Measurements from ENCODE around the gene GNAT3.

The GNAT3 gene

DNA sequence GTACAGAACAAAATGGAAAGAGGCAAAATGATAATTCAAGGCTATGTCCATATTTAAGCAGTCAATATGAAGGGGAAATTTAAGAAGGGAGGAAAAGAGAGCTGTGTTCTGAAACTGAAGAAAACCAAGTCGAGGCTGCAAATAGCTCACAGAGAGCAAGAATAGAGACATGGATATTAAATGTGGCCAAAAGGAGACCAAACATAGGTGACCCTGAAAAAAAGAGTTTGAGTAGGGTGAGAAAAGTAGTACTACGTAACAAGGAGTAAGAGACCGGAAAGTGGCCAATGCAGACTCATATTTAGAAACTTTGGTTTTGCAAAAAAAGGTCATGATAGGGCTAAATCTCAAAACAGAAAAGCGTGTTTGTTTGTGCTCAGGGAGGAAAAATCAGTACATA is 84.6 kb downstream of the GNAT3 start:
- in situ Hi-C loops (cut with HindIII; ENCODE audit: low sequenced_read_pairs) = no loop called here
- TF ChIP-seq, protein P1, sequence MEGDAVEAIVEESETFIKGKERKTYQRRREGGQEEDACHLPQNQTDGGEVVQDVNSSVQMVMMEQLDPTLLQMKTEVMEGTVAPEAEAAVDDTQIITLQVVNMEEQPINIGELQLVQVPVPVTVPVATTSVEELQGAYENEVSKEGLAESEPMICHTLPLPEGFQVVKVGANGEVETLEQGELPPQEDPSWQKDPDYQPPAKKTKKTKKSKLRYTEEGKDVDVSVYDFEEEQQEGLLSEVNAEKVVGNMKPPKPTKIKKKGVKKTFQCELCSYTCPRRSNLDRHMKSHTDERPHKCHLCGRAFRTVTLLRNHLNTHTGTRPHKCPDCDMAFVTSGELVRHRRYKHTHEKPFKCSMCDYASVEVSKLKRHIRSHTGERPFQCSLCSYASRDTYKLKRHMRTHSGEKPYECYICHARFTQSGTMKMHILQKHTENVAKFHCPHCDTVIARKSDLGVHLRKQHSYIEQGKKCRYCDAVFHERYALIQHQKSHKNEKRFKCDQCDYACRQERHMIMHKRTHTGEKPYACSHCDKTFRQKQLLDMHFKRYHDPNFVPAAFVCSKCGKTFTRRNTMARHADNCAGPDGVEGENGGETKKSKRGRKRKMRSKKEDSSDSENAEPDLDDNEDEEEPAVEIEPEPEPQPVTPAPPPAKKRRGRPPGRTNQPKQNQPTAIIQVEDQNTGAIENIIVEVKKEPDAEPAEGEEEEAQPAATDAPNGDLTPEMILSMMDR (IDR thresholded peaks at IDR 0.05; ENCODE audit: low read depth, low read length, missing control alignments) = no peak
- no peak for DNase-seq (ENCODE audit: low read depth)
- H3K4me3 ChIP-seq (ENCODE audit: low read depth, low read length) = no peak overlapping the region

- no peak overlapping the region for H3K4me3 ChIP-seq (ENCODE audit: low read depth, low read length)
- no peak for DNase-seq (ENCODE audit: low read depth)
- in situ Hi-C loops (cut with HindIII; ENCODE audit: low sequenced_read_pairs) = no loop called here
- TF ChIP-seq, protein P1 (IDR thresholded peaks at IDR 0.05; ENCODE audit: low read depth, low read length, missing control alignments) = no peak
Observed at GRCh38 chr7:80420876-80421275, 91.0 kb downstream of the GNAT3 start.

DNA sequence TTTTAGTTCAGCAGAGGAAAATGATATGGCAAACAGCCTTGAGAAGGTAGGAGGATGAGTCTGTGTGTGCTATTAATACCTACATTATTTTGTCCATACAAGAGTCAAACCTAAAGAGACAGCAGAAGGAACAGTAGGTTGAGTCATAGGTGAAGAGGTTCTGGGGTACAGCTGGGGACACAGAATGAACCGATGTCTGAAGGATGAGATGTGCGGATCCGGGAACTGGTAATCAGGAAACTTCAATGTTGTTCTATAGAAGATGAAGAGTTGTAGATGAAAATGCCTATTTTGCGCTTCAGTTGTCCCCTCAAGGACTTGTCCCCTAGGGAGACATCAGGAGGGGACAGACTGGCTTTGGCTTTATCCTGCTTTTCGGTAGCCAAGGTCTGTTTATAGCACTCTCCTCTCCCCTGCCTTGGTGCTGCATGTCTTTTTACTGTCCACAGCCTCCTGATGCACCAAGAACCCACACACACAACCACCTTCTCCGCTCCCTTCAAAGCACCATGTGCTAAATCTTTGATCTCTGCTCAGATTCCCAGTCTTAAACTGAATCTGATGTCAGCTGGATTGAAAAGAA is 94.6 kb downstream of the GNAT3 start:
- no peak overlapping the region for H3K4me3 ChIP-seq (ENCODE audit: low read depth, low read length)
- in situ Hi-C loops (cut with HindIII; ENCODE audit: low sequenced_read_pairs) = no loop called here
- DNase-seq (ENCODE audit: low read depth) = no peak
- TF ChIP-seq, protein P1 (IDR thresholded peaks at IDR 0.05; ENCODE audit: low read depth, low read length, missing control alignments) = no peak

GRCh38 chr7:80415522-80415921 is 96.3 kb downstream of the GNAT3 start:
- no peak overlapping the region for H3K4me3 ChIP-seq (ENCODE audit: low read depth, low read length)
- no peak for DNase-seq (ENCODE audit: low read depth)
- TF ChIP-seq, protein P1 (IDR thresholded peaks at IDR 0.05; ENCODE audit: low read depth, low read length, missing control alignments) = no peak
- in situ Hi-C loops (cut with HindIII; ENCODE audit: low sequenced_read_pairs) = no loop called here

DNA sequence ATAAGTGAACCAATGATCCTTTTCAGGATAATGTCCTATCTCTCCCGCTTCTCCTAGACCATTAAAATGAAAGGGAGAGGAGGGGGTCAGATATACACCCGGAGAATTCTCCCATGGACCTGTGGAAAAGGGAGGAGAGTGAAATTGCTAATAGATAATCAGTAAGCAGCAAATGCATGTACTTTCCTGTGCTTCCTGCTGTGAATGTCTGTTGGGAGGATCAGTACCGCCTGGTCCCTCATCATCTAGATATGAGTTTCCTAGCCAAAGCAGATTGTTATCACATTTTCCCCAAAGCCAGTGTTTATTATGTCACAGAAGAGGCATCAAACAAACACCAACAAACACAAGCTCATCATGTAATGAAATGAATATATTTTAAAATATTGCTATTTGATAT is 96.8 kb downstream of the GNAT3 start:
- in situ Hi-C loops (cut with HindIII; ENCODE audit: low sequenced_read_pairs) = no loop called here
- no peak for DNase-seq (ENCODE audit: low read depth)
- no peak overlapping the region for H3K4me3 ChIP-seq (ENCODE audit: low read depth, low read length)
- TF ChIP-seq, protein P1 (IDR thresholded peaks at IDR 0.05; ENCODE audit: low read depth, low read length, missing control alignments) = no peak

DNA sequence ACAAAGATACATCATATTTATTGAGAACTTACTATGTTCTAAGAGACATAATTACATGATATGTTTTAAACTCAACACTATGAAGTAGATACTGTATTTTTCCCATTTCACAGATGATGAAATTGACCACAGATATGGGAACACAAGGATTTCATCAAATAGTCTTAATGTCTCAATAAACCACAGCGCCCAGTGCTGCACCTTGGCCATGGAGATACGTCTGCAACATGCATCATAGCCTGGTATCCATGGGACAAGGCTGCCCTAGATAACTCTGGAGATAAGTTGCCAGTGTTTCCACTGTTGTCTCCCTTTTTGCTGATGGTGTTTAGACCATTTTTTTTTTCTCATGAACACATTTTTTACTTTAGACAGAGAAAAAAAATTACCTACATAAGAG is 97.5 kb downstream of the GNAT3 start:
- in situ Hi-C loops (cut with HindIII; ENCODE audit: low sequenced_read_pairs) = no loop called here
- H3K4me3 ChIP-seq (ENCODE audit: low read depth, low read length) = no peak overlapping the region
- DNase-seq (ENCODE audit: low read depth) = no peak
- TF ChIP-seq, protein P1 (IDR thresholded peaks at IDR 0.05; ENCODE audit: low read depth, low read length, missing control alignments) = no peak
